ENCODE measurements around the gene GYS2.

DNA sequence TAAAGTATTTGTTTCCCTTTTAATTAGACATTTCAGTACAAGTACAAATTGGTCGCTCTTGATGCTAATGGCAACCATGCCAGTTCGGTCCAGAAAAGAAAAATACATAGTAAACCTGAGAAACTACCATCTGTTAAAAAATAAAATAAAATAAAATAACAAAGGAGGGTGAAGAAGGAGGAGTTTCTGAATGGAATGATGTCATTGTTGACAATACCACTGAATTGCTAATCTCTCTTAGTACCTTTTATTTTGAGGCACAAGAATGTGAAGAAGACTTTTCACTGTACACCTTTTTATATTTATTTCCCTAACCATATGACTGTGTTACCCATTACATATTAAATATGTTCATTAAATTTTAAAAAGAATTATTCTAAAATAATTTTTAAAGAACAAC, 59.1 kb downstream of the GYS2 start:
- TF ChIP-seq, protein P1, sequence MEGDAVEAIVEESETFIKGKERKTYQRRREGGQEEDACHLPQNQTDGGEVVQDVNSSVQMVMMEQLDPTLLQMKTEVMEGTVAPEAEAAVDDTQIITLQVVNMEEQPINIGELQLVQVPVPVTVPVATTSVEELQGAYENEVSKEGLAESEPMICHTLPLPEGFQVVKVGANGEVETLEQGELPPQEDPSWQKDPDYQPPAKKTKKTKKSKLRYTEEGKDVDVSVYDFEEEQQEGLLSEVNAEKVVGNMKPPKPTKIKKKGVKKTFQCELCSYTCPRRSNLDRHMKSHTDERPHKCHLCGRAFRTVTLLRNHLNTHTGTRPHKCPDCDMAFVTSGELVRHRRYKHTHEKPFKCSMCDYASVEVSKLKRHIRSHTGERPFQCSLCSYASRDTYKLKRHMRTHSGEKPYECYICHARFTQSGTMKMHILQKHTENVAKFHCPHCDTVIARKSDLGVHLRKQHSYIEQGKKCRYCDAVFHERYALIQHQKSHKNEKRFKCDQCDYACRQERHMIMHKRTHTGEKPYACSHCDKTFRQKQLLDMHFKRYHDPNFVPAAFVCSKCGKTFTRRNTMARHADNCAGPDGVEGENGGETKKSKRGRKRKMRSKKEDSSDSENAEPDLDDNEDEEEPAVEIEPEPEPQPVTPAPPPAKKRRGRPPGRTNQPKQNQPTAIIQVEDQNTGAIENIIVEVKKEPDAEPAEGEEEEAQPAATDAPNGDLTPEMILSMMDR (IDR thresholded peaks at IDR 0.05 in 2 of 3, conservative IDR thresholded peaks at IDR 0.05 in 1 of 3; ENCODE audit: insufficient read depth in 2 of 3, low read depth in 1 of 3, low read length in 3 of 3), result no peak
- no peak for TF ChIP-seq ZZZ3 (IDR thresholded peaks at IDR 0.05)

Measured in K562 (cell line).